PC-9 (cell line): ENCODE data around the gene LCAT. TPM values are rescaled to one million over a fixed set of nuclear protein-coding genes. Genes with fewer than 3 reads are reported as not detected.

Source experiments
- BruUV-seq: library from RNA; stranded (reverse); fragments of 400-500 nt; replicated peaks from 2 replicates; lab custom pipeline; 2021; lab: Mats Ljungman, UMichigan
- CTCF ChIA-PET: fragments of 300-600 bp; sonication (Branson Sonifier 250); formaldehyde crosslinking; loops from one replicate; lab custom pipeline; 2022; ENCODE audit warnings: antibody characterized with exemption; lab: Charles Lee
- POLR2A ChIA-PET: fragments of 300-600 bp; sonication (Branson Sonifier 250); formaldehyde crosslinking; loops from one replicate; lab custom pipeline; 2022; ENCODE audit warnings: antibody characterized with exemption; ENCODE audit not compliant: unreplicated experiment; lab: Charles Lee
- DNase-seq, 2 experiments: peaks; one replicate each; pipeline versions ENCODE4 v3.0.0 to v3.0.0-alpha.2; 2015 to 2022; ENCODE audit warnings: mixed read lengths in 1 of 2
- H2AFZ ChIP-seq: fragments of 200-600 bp; sonication (generic); 2 replicates; pipeline ENCODE4 v1.8.1; 2017; ENCODE audit warnings: antibody characterized with exemption
- H3F3A ChIP-seq: fragments of 200-600 bp; sonication (generic); 2 replicates; pipeline ENCODE4 v1.8.1; 2017; ENCODE audit warnings: antibody characterized with exemption, mild to moderate bottlenecking, low read depth; ENCODE audit not compliant: insufficient read depth
- H3K27ac ChIP-seq: fragments of 200-600 bp; sonication (generic); 2 replicates; pipeline ENCODE4 v1.6.1; 2016; ENCODE audit warnings: mixed run types
- H3K27me3 ChIP-seq: fragments of 200-600 bp; sonication (generic); 2 replicates; pipeline ENCODE4 v1.6.1; 2016; ENCODE audit warnings: low read depth, mixed run types; ENCODE audit not compliant: insufficient read depth
- H3K36me3 ChIP-seq: fragments of 200-600 bp; sonication (generic); 2 replicates; pipeline ENCODE4 v1.6.1; 2016; ENCODE audit warnings: low read depth, mixed run types
- H3K4me1 ChIP-seq: fragments of 200-600 bp; sonication (generic); replicated peaks from 2 replicates; pipeline ENCODE4 v1.6.1; 2016; ENCODE audit warnings: mixed run types; ENCODE audit not compliant: insufficient read depth
- H3K4me2 ChIP-seq: fragments of 200-600 bp; sonication (generic); 2 replicates; pipeline ENCODE4 v1.6.1; 2017; ENCODE audit warnings: mixed run types
- H3K4me3 ChIP-seq: fragments of 200-600 bp; sonication (generic); 2 replicates; pipeline ENCODE4 v1.6.1; 2016; ENCODE audit warnings: mixed run types
- H3K79me2 ChIP-seq: fragments of 200-600 bp; sonication (generic); 2 replicates; pipeline ENCODE4 v1.6.1; 2017; ENCODE audit warnings: low read depth, mixed run types
- H3K9me2 ChIP-seq: fragments of 200-600 bp; sonication (generic); 2 replicates; pipeline ENCODE4 v1.8.1; 2017; ENCODE audit warnings: mild to moderate bottlenecking; ENCODE audit not compliant: insufficient read depth
- H3K9me3 ChIP-seq: fragments of 200-600 bp; sonication (generic); 2 replicates; pipeline ENCODE4 v1.8.1; 2016; ENCODE audit warnings: low read depth; ENCODE audit not compliant: insufficient read depth
- H4K20me1 ChIP-seq: fragments of 200-600 bp; sonication (generic); 2 replicates; pipeline ENCODE4 v1.8.1; 2017; ENCODE audit not compliant: insufficient read depth
- EZH2 ChIP-seq: fragments of 200-600 bp; sonication (generic); IDR thresholded peaks from 2 replicates; pipeline ENCODE4 v1.8.0; 2017; ENCODE audit warnings: antibody characterized with exemption, low read depth
- intact Hi-C: fragments of 100-400 bp; cut with micrococcal nuclease; formaldehyde crosslinking; loops from one replicate; pipeline ENCODE4 v1.10.0; 2022; ENCODE audit not compliant: unreplicated experiment
- total RNA-seq: library from RNA; stranded (reverse); gene quantifications from 2 replicates; pipeline ENCODE4 v1.2.3, GENCODE V29; 2021
- TF ChIP-seq, protein P1 (sequence below): fragments of 200-600 bp; sonication (generic); conservative IDR thresholded peaks from 2 replicates; pipeline ENCODE4 v1.6.1; 2017; ENCODE audit warnings: mixed run types, antibody characterized with exemption, mild to moderate bottlenecking, moderate library complexity

Gene LCAT
- total RNA-seq, 1 experiment from 2014 or later, result 11.9 TPM

DNA sequence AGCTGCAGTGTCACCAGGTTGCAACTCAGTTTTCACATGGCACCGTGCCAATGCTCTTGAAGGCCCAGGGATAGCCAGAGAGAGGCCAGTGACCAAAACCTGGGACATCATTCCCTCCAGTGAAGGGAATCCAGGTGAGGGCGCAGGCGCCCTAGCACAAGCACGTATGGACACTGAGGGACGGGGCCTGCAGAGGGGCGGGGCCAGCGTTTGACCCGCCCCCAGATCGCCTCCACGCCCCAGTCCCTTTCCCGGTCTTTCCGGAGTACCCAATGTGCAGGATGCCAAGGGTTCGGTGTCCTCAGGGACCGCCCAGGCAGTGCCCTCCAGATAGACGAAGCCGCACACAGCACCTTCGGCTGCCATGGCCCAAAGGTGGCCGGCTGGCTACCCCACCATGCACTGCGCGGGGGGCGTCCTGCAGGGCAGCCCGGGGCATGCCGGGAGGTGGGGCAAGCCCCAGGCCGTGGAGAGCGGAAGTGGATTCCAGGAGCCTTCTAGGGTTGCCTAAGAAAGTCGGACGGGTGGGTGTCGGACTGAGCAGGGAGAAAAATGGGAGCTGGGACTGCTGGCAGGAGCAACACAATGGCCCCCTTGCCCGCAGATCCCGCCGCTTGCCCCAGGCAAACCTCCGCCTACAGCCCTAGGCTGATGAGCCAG lies 19.9 kb upstream of the LCAT start:
- CTCF ChIA-PET, result interaction anchor here (0.6 kb wide), 1 partner anchor 891 kb away, joined by 3 read pairs; no protein-coding TSS in a partner anchor

DNA sequence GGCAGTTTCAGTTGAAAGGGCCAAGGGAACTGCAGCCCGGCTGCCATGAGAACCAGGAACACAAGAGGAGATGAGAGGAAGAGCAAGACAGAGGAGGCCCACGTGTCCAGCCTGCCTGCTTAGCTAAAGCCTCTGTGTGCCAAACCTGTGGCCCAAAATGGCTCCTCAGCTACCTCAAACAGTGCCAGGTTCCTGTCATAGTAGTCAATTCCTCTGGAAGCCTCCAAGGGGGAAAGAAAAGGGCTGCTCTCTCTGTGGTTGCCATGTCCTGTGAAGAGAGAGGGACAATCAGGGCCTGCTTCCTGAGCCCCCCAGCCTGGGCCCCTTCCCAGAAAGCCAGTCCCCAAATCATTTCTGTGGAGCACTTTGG lies 19.4 kb upstream of the LCAT start:
- Histone ChIP-seq H3K4me2 (no peak overlapping the region), H3K9me2 (no peaks in the 10 kb centered on the region), H3K9me3 (no peaks in the 10 kb centered on the region), H3K27me3 (no peaks in the 10 kb centered on the region), H3K36me3 (no peaks in the 10 kb centered on the region), H3K4me3 (no peak overlapping the region), H3F3A (no peaks in the 10 kb centered on the region), H3K27ac (no peak overlapping the region), H4K20me1 (no peaks in the 10 kb centered on the region), H3K79me2 (0 out of 2 replicates have a peak, but pooled peaks cover 10% of the 10 kb centered on the region), H2AFZ (no peak overlapping the region), H3K4me1 (peaks cover 9% of the 10 kb centered on the region; the same call in 1 of the 2 replicates)
- DNase-seq, result no peak
- POLR2A ChIA-PET, result no interaction called here
- intact Hi-C loops, result no loop called here
- TF ChIP-seq EZH2, result no peak
- TF ChIP-seq, protein P1, sequence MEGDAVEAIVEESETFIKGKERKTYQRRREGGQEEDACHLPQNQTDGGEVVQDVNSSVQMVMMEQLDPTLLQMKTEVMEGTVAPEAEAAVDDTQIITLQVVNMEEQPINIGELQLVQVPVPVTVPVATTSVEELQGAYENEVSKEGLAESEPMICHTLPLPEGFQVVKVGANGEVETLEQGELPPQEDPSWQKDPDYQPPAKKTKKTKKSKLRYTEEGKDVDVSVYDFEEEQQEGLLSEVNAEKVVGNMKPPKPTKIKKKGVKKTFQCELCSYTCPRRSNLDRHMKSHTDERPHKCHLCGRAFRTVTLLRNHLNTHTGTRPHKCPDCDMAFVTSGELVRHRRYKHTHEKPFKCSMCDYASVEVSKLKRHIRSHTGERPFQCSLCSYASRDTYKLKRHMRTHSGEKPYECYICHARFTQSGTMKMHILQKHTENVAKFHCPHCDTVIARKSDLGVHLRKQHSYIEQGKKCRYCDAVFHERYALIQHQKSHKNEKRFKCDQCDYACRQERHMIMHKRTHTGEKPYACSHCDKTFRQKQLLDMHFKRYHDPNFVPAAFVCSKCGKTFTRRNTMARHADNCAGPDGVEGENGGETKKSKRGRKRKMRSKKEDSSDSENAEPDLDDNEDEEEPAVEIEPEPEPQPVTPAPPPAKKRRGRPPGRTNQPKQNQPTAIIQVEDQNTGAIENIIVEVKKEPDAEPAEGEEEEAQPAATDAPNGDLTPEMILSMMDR, result no peak
- no TSS peak for BruUV-seq
- CTCF ChIA-PET, result interaction anchor here (0.6 kb wide), 1 partner anchor 890 kb away, joined by 3 read pairs; no protein-coding TSS in a partner anchor

More for the DNA sequence above, 19.9 kb upstream of the LCAT start:
- H4K20me1 ChIP-seq, result no peaks in the 10 kb centered on the region
- TF ChIP-seq EZH2, result no peak
- TF ChIP-seq, protein P1, result no peak
- DNase-seq, result no peak
- H3K79me2 ChIP-seq, result 0 out of 2 replicates have a peak, but pooled peaks cover 10% of the 10 kb centered on the region
- H3K9me3 ChIP-seq, result no peaks in the 10 kb centered on the region
- no TSS peak for BruUV-seq
- no peaks in the 10 kb centered on the region for H3K9me2 ChIP-seq
- H3F3A ChIP-seq, result no peaks in the 10 kb centered on the region
- H3K4me3 ChIP-seq, result no peak overlapping the region
- no peak overlapping the region for H2AFZ ChIP-seq
- intact Hi-C loops, result no loop called here
- H3K4me2 ChIP-seq, result no peak overlapping the region
- H3K36me3 ChIP-seq, result no peaks in the 10 kb centered on the region
- H3K27ac ChIP-seq, result no peak overlapping the region
- POLR2A ChIA-PET, result no interaction called here
- H3K4me1 ChIP-seq, result peaks cover 9% of the 10 kb centered on the region; the same call in 1 of the 2 replicates
- no peaks in the 10 kb centered on the region for H3K27me3 ChIP-seq

DNA sequence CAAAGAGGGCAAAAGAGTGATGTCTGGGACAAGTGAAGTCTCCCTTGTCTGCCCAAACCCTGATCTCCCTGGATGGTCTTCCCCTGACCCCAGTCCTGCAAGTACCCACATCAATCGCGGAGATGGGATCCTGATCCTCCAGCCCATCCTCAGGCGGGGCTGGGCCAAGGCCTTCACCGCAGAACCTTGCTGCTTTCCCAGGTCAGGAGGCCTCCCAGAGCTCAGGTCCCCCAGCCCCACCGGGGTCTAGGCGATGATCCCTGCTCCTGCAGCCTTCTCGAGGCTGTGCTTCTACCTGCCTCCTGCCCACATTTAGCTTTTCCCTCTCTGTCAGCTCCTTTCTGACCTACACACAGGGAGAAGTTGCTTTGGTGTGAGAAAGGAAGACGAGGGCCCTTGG lies 18.2 kb upstream of the LCAT start:
- Histone ChIP-seq H4K20me1 (no peaks in the 10 kb centered on the region), H3K79me2 (0 out of 2 replicates have a peak, but pooled peaks cover 4% of the 10 kb centered on the region), H3K4me2 (no peak overlapping the region), H3K4me1 (peaks cover 4% of the 10 kb centered on the region; the same call in 1 of the 2 replicates), H3F3A (no peaks in the 10 kb centered on the region), H2AFZ (no peak overlapping the region), H3K27ac (no peak overlapping the region), H3K27me3 (no peaks in the 10 kb centered on the region), H3K9me3 (no peaks in the 10 kb centered on the region), H3K4me3 (no peak overlapping the region), H3K36me3 (no peaks in the 10 kb centered on the region), H3K9me2 (no peaks in the 10 kb centered on the region)
- DNase-seq, result no peak
- no peak for TF ChIP-seq EZH2
- TF ChIP-seq, protein P1, result no peak
- intact Hi-C loops, result no loop called here
- no TSS peak for BruUV-seq
- POLR2A ChIA-PET, result no interaction called here
- CTCF ChIA-PET, result interaction anchor here (0.6 kb wide), 1 partner anchor 78 kb away, joined by 3 read pairs; no protein-coding TSS in a partner anchor
